GM19239 (cell line): ENCODE results near the gene NDUFB7.
"Not testable (repeated sequence)": the region's sequence is repeated elsewhere in the genome, so short reads cannot be mapped to it uniquely, and the experiment has no call there.

Experiments used
- DNase-seq: peaks from one replicate; pipeline ENCODE4 v3.0.0; 2011; ENCODE audit warnings: low spot score; ENCODE audit not compliant: insufficient read length
- FAIRE-seq: peaks from 2 replicates; lab custom pipeline; 2011; peaks lifted over from hg19 to GRCh38; lab: Jason Lieb, UNC

NDUFB7 gene

DNA sequence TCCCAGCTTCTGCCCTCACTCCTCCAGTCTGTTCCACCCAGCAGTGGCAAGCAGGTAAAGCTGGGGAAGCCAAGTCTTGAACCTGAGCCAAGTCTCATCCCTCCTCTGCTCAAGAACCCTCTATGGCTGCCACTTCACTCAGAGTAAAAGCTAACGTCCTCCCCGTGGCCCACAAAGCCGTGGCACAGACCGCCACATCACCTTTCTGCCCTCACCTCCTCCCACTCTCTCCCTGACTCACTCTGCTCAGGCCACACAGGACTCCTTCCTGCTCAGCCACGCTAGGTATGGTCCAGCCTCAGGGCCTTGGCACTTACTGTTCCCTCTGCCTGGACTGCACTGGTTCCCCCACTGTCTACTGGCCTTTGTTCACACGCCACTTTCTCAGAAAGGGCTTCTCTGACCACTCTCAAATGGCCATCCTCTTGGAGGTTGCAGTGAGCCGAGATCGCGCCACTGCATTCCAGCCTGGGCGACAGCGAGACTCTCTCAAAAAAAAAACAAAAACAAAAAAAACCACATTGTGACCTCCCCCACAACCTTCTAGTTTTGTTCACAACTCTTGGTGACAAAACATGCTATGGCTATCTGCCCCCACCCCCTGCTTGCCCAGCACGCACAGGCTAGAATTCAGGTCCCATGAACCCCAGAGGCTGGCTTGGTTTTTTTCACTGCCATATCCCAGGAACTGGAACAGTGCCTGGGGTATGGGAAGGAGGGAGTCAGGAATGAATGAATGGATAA, 15.8 kb downstream of the NDUFB7 start:
- no peak for DNase-seq
- FAIRE-seq, result no peak

DNA sequence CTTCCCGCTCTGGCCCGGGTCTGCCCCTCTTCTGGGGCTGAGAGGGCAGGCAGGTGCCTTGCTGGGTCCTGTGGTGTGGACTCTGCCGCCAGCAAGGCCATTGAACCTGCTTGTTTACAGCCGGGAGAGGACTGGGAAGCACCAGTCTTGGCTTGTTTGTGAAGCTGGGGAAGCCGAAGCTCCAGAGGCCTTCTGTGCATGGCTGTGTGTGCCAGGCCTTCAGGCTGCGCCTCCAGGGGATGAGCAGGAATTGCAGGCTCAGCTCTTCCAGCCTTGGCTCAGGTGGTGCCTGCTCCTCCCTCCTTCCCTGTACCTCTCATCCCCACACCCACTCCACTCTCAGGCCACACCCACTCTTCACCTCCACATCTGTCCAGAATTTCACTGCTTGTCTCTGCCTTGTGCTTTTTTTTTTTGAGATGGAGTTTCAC, 17.5 kb downstream of the NDUFB7 start:
- FAIRE-seq, result no peak

DNA sequence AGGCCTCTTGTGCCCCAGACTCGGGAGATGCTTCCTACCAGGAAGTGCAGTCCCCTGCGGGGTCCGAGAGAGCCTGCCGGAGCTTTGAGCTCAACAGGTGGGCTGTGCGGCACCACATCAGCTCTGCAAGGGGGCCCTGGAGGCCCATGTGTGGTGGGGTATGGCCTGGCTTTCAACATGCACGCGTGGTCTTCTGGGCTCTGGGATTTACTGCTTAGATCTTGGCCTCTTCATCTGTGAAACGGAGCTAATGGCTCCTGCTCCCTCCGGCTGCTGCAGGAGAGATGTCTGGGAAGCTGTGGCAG, 18.0 kb downstream of the NDUFB7 start:
- FAIRE-seq (no peak), DNase-seq (no peak)

More for the DNA sequence above, 17.5 kb downstream of the NDUFB7 start:
- DNase-seq, result no peak

DNA sequence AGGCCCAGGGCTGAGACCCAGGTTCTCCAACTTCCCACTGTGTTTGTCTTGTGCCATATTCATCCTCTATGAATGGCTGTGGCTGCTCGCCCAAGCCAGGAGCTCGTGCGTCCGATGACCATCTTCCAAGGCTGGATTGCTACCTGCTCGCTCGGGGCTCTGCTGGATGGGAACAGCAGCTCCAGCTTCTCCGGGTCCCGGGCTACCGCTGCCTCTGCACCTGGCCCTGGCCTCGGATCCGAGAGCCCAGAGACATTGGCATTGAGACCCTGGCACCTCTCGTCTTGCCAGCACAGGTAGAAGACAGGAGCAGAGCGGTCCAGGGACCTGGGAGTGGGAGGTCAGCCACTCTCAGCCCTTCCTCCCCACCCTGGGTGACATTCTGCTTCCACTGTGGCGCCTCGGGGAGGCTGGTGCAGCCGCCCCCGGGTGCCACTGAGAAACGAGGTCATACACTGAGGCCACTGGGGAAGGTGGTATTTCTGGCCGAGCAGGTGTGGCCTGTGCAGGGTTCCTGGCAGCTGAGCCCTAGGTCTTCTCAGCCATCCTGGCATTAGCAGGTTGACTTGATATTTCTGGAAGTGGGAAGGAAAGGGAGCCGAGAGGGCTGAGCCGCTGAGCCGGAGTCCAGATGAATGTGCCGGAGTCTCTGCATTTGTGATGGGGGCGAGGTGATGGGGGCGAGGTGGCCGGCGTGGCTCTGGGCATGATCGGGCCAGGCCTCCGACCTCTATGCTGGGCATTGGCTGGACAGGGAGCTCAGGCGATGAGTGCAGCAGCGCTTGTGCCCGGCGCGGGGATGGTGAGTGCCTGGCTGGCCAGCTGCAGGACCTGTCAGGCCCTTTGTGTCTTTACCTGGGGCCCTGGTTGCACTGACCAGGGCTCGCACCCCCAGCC, 18.6 kb downstream of the NDUFB7 start:
- FAIRE-seq (no peak), DNase-seq (no peak)

DNA sequence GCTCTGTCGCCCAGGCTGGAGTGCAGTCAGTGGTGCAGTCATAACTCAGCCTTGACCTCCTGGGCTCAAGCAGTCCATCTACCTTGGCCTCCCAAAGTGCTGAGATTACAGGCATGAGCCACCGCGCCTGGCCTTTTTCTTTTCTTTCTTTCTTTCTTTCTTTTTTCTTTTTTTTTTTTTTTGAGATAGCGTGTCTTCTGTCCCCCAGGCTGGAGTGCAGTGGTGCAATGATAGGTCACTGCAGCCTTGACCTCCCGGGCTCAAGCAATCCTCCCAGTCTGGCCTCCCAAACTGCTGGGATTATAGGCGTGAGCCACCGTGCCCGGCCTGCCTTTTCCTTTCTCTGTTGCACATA, 19.9 kb downstream of the NDUFB7 start:
- FAIRE-seq, DNase-seq: not testable (repeated sequence)

DNA sequence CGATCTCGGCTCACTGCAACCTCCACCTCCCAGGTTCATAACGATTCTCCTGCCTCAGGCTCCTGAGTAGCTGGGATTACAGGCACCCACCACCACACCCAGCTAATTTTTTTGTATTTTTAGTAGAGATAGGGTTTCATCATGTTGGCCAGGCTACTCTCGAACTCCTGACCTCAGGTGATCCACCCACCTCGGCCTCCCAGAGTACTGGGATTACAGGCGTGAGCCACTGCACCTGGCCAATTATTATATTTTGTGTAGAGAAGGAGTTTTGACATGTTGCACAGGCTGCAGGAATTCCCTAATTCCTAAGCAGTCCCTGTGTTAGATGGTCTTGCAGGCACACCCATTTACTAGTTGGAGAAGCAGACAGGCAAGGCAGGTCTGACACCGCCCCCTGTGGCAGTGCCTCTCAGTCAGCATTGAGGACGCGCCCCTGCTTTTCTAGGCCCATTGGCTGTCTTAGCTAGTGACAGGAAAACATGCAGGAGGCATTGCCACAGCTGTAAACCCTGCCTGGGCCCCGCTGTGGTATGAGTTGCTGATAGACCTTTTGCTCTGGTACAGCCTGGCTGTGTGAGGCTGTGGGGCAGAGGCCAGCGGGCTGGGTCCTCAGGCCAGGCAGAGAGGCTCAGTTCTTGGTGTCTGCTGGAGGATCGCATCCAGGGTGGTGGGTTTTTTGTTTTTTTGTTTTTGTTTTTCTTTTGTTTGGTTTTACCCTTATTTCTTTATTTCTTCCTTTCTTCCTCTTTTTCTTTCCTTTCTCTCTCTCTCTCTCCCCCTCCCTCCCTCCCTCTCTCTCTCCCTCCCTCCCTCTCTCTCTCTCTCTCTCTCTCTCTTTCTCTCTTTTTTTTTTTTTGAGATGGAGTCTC, 20.5 kb downstream of the NDUFB7 start:
- FAIRE-seq, DNase-seq: not testable (repeated sequence)

DNA sequence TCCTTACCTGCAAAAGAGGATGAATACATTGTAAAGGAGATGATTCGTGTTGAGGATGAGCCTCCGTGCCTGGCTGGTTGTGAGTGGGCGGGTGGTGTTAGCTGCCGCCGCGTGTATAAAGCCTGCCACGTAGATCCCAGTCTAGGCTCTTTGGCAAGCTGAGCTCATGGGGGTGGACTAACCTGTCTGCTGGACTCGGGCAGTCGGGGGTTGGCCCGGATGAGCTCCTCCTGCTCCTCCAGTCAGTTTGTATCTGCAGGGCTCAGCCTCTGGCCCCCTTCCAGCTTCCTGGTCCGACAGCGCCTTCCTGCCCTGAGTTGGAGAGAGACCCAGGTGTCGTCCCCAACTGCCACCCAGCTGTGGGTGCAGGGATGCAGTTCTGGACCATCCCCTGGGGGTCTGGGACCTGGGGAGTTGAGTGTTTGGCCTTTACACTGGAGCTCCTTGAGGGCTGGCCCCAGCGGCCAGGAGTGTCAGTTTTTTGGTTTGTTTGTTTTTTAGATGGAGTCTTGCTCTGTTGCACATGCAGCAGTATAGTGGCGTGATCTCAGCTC, 21.6 kb downstream of the NDUFB7 start:
- no peak for DNase-seq
- no peak for FAIRE-seq

DNA sequence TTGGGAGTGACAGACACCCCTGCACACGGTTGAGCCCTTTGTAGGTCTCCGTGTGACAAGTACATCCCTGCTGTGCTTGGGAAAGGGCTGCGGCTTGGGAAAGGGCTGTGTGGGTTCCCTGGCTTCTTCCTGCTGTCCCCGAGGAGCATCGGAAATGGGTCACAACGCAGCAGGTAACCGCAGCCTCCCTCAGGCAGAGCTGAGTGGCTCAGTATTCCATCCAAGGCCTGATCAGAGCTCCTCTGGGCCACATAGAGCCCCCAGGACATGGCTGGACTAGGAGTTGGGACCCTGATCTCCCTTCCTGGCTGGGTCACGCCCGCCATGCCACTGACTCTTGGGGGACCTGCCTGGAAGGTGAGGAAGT, 26.2 kb downstream of the NDUFB7 start:
- FAIRE-seq, result no peak
- no peak for DNase-seq

DNA sequence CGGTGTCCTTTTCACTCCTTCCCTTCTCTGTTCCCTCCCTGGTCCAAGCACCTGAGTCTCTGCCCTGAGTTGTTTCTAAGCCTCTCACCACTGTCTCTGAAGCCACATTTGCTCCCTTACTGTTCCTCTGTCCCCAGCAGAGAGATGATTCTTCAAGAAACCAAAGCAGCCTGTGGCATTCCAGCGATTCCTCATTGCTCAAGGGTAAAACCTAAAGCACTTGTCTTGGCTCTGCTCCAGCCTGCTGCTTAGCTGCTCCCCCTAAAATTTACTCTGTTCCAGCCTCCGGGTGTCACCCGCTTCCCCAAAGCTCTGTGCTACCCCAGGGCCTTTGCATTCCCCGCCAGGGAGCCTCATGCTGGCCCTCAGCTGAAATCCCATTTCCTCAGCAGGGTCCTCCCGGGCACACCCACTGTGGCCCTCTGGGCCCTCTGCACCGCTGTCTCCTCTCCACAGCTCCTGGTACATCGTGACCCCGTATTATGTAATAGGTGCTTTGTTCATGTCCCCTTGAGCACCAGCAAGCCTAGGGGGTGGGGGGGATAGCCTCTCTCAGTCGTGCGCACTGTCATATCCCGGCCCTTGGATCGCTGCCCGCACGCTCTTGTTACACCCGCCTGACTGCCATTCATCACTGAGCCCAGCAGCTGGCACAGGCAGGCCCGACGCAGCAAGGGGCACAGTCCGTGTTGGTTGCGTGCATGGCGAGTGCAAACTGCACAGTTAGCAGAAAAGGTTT, 26.7 kb downstream of the NDUFB7 start:
- no peak for DNase-seq
- no peak for FAIRE-seq

DNA sequence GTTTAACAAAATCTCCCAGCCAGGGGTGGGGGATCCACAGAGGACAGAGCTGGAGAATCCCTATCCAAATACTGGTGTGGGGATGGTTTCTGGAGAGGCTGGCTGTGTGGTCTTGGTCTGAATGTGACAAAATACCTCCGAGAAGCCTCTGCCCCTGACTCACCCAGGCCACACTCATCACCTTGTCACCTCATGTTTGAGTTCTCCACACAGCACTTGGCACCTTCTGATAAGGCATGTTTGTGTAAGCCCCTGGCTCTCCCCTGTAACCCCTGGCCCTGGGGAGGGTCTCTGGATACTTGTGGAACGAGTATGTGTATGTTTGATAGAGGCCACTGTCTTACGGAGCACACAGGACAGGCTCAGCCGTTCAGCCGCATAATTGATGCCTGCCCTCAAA, 27.8 kb downstream of the NDUFB7 start:
- DNase-seq (no peak), FAIRE-seq (no peak)

DNA sequence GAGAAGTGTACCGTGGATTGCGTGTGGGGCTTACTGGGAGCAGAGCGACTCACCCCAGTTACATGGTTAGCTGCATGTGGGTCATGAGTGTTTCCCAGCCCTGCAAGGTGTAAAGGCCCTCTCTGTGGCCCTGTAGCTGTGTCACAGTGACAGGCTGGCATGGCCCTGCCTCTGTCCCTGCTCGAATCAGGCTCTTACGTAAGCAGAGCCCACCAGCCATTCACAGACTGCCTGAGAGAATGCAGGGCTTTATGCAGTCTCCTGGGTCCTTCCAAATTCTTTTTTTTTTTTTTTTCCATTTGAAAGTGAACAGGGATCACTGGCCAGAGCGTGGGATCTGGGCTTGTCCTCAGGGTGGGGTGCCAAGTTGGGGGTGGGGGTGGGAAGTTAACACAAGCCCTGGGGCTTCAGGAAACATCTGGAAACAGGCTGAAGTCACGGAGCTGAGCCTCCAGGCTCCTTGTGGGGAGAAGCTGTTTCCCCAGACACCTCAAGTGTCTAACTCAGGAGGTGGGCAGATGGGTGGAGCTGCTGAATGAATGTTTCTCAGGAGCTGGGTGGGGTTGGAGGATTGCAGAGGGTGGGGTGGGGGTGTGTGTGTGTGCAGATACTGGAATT, 29.0 kb downstream of the NDUFB7 start:
- FAIRE-seq (no peak), DNase-seq (no peak)

DNA sequence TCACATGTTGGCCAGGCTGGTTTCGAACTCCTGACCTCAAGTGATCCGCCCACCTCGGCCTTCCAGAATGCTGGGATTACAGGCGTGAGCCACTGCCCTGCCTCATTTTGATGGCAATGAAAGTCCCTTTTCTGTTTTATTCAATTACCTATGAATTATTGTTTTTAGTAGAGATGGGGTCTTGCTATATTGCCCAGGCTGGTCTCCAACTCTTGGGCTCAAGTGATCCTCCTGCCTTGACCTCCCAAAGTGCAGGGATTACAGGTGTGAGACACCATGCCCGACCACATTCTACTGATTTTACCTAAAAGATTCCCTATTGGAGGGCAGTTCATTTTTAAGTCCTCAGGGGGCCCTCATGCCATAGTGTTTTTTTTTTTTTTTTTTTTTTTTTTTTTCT, 29.9 kb downstream of the NDUFB7 start:
- not testable (repeated sequence) for DNase-seq, FAIRE-seq

DNA sequence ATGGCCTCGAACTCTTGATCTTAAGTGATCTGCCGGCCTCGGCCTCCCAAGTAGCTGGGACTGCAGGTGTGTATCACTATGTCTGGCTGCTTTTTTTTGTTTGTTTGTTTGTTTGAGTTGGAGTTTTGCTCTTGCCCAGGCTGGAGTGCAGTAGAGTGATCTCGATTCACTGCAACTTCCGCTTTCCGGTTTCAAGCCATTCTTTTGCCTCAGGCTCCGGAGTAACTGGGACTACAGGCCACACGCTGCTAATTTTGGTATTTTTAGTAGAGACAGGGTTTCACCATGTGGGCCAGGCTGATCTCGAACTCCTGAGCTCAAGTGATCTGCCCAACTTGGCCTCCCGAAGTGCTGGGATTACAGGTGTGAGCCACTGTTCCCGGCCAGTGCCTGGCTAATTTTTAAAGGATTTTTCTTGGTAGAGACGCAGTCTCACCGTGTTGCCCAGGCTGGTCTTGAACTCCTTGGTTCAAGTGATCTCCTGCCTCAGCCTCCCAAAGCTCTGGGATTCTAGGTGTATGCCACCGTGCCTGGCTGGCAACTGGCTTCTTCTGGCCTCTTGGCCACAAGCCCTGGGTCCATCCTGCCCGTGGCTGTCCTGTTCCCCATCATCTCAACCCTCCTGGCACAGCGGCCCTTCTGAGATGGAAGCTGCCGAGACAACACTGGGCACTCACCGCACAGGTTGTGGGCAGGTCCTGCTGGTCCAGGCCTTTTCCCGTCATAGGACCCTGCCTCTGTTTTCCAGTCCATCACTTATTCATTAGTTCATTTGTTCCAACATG, 30.9 kb downstream of the NDUFB7 start:
- FAIRE-seq, result no peak
- DNase-seq, result no peak

DNA sequence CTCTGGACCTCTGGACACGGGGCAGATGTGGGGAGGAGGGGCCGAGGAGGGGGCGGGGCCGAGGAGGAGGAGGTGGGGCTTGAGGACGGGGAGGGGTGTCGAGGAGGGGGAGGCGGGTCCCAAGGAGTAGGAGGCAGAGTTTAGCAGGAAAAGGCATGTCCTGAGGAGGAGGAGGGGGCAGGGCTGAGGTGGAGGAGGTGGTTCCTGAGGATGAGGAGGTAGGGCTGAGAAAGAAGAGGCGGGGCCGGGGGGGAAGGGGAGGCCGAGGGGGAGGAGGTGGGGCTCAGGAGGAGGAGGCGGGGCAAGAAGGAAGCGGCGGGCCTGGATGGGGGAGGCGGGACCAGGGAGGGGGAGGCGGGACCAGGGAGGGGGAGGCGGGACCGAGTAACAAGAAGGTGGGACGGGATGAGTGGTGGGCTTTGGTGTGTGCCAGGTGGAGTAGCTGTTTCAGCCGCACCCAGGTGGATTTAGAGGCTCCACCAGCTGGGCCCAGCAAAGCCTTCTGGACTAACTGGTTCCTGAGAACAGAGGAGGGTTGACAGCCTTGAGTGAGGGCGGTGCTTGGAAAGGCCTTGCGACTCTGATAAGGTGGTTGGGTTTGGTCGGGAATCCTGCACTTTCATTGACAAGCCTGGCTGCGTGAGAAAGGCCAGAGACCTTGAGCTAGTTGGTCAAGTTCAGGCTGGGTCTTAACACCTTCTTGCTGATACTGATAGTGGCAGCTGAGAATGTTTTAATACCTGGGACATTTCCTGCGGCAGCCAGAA, 34.8 kb downstream of the NDUFB7 start:
- no peak for DNase-seq
- no peak for FAIRE-seq

DNA sequence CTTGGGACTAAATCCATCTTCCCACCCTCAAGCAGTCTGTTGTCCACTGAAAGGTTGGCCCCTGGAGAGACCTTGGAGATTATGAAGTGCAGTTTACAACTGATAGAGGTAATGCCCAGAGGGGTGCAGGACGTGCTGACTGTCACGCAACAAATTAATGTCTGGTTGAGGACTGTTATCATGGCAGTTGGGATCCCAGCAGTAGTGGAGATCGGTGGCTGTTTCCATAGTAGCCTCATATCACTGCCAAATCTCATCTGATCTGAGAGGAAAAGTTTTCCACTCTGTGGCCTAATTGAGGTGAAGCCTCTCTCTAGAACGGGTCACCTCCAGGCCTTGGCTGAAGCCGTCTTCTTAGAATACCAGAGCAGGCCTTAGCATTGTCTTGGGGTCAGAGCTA, 38.4 kb downstream of the NDUFB7 start:
- no peak for FAIRE-seq
- DNase-seq, result no peak

DNA sequence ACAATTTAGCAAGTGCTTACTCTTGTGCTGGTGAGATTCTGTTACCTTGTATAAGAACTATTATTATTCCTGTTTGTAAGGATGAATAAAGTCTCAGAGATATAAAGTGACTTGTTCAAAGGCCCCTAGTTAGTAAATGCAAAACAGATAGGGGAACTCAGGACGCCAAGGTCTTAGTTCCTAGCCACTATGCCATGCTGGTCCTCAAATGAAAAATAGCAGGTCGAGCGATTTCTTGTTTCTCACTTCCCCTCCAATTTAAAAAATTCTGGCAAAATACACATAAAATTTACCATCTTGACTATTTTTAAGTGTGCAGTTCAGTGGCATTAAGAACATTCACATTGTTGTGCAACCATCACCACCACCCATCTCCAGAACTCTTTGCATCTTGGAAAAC, 41.4 kb downstream of the NDUFB7 start:
- no peak for DNase-seq
- FAIRE-seq, result no peak

DNA sequence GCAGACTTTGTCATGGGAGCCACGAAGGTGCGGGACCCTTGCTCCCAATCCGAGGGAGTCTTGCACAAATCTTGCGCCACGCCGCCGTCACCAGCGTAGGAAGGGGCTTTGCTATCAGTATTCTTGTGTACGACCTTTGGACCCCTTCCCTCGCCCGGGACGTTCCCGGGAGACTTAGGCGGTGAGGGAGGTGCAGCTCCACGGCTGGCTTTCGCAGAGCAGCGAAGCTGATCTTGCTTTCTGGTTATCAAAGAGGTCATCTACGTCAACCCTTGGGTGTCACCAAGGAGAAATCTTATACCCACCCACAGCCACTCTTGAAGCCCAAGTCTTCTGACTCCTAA, 41.9 kb downstream of the NDUFB7 start:
- DNase-seq (no peak), FAIRE-seq (no peak)
